CD14-positive monocyte (primary cell): ENCODE measurements around the gene CLIC3. TPM values are rescaled to one million over a fixed set of nuclear protein-coding genes. Genes with fewer than 3 reads are reported as not detected.

Experiments
- DNase-seq, 3 donors: peaks; one replicate each; pipeline ENCODE4 v3.0.0-alpha.2; 2011 to 2022
- H2AFZ ChIP-seq: 2 replicates; pipeline ENCODE4 v1.6.0; 2012; ENCODE audit warnings: mild to moderate bottlenecking, low read depth, low read length, inconsistent platforms; ENCODE audit not compliant: insufficient read depth, poor library complexity, severe bottlenecking
- H3K27ac ChIP-seq, 2 donors: 1 replicate in 1 of 2; 2 replicates in 1 of 2; pipeline ENCODE4 v1.5.1; 2012 to 2013; ENCODE audit warnings: low read length in 2 of 2, control low read depth in 1 of 2, inconsistent platforms in 1 of 2, low read depth in 1 of 2, mild to moderate bottlenecking in 1 of 2
- H3K27me3 ChIP-seq, 2 donors: one replicate each; pipeline versions ENCODE4 v1.6.0 to v1.6.1; 2011 to 2013; ENCODE audit warnings: low read length in 2 of 2; ENCODE audit not compliant: control insufficient read depth in 2 of 2, insufficient read depth in 2 of 2
- H3K36me3 ChIP-seq, 2 donors: replicated peaks in 1 of 2; 1 replicate in 1 of 2; 2 replicates in 1 of 2; pipeline versions ENCODE4 v1.5.1 to v1.6.1; 2012 to 2013; ENCODE audit warnings: low read length in 2 of 2, control low read depth in 1 of 2, inconsistent platforms in 1 of 2, mild to moderate bottlenecking in 1 of 2; ENCODE audit not compliant: insufficient read depth in 2 of 2, control insufficient read depth in 1 of 2
- H3K4me1 ChIP-seq, 2 donors: 1 replicate in 1 of 2; 2 replicates in 1 of 2; pipeline versions ENCODE4 v1.5.1 to v1.6.1; 2012 to 2013; ENCODE audit warnings: low read length in 2 of 2, control low read depth in 1 of 2, inconsistent platforms in 1 of 2, mild to moderate bottlenecking in 1 of 2, moderate library complexity in 1 of 2; ENCODE audit not compliant: insufficient read depth in 2 of 2, control insufficient read depth in 1 of 2
- H3K4me2 ChIP-seq: replicated peaks from 2 replicates; pipeline ENCODE3; 2012; ENCODE audit warnings: low read length, moderate library complexity, mild to moderate bottlenecking; ENCODE audit not compliant: poor library complexity, severe bottlenecking; ENCODE audit errors: extremely low read depth
- H3K4me3 ChIP-seq, 3 experiments: fragments of 200-600 bp in 1 of 3; sonication (generic) in 1 of 3; replicated peaks in 1 of 3; 1 replicate in 2 of 3; 2 replicates in 1 of 3; pipeline ENCODE4 v1.5.1; 2011 to 2013; ENCODE audit warnings: low read length in 3 of 3, mild to moderate bottlenecking in 3 of 3, control low read depth in 2 of 3, low read depth in 2 of 3, inconsistent platforms in 1 of 3, moderate library complexity in 1 of 3
- H3K79me2 ChIP-seq: 2 replicates; pipeline ENCODE4 v1.6.0; 2012; ENCODE audit warnings: mild to moderate bottlenecking, control low read depth, inconsistent platforms, low read length, moderate library complexity; ENCODE audit not compliant: insufficient read depth
- H3K9ac ChIP-seq: 2 replicates; pipeline ENCODE4 v1.6.0; 2017; ENCODE audit warnings: low read length, mild to moderate bottlenecking; ENCODE audit not compliant: insufficient read depth, poor library complexity, severe bottlenecking
- H3K9me3 ChIP-seq, 2 donors: replicated peaks in 1 of 2; 1 replicate in 1 of 2; 2 replicates in 1 of 2; pipeline versions ENCODE4 v1.5.1 to v1.6.1; 2012 to 2013; ENCODE audit warnings: low read length in 2 of 2, control low read depth in 1 of 2; ENCODE audit not compliant: control insufficient read depth in 1 of 2, insufficient read depth in 1 of 2
- H4K20me1 ChIP-seq: 2 replicates; pipeline ENCODE4 v1.6.0; 2012; ENCODE audit warnings: mild to moderate bottlenecking, low read length, control low read depth, moderate library complexity; ENCODE audit not compliant: insufficient read depth
- H3K27ac Mint-ChIP-seq, 7 donors: one replicate each; pipeline ENCODE4 v1.8.0; 2020; ENCODE audit warnings: mild to moderate bottlenecking in 7 of 7, mixed read lengths in 7 of 7, moderate library complexity in 6 of 7, inconsistent platforms in 2 of 7
- H3K27me3 Mint-ChIP-seq, 3 donors: one replicate each; pipeline ENCODE4 v1.8.0; 2021 to 2022; ENCODE audit warnings: low read depth in 3 of 3, mild to moderate bottlenecking in 3 of 3, mixed read lengths in 3 of 3, moderate library complexity in 3 of 3, inconsistent platforms in 1 of 3
- H3K36me3 Mint-ChIP-seq, 2 donors: one replicate each; pipeline ENCODE4 v1.8.0; 2020; ENCODE audit warnings: mixed read lengths in 2 of 2, inconsistent platforms in 1 of 2, mild to moderate bottlenecking in 1 of 2
- H3K4me1 Mint-ChIP-seq: one replicate; pipeline ENCODE4 v1.8.0; 2020; ENCODE audit warnings: mild to moderate bottlenecking, mixed read lengths
- H3K4me3 Mint-ChIP-seq, 2 donors: one replicate each; pipeline ENCODE4 v1.8.0; 2020; ENCODE audit warnings: mild to moderate bottlenecking in 2 of 2, mixed read lengths in 2 of 2, moderate library complexity in 1 of 2
- H3K9me3 Mint-ChIP-seq, 7 donors: one replicate each; pipeline ENCODE4 v1.8.0; 2020 to 2022; ENCODE audit warnings: mixed read lengths in 7 of 7, mild to moderate bottlenecking in 6 of 7, moderate library complexity in 6 of 7, inconsistent platforms in 2 of 7
- CTCF ChIP-seq: fragments of 200-600 bp; IDR thresholded peaks from one replicate; pipeline ENCODE4 v1.8.0; 2022; ENCODE audit warnings: antibody characterized with exemption, mild to moderate bottlenecking
- WGBS: methylation state at CpG from one replicate; pipeline ENCODE4 v1.1.5; 2013; ENCODE audit warnings: missing lambda C conversion rate; ENCODE audit not compliant: insufficient coverage; 5-methylcytosine and 5-hydroxymethylcytosine counted together
- intact Hi-C, 2 donors: fragments of 100-400 bp; cut with micrococcal nuclease; formaldehyde crosslinking; loops; one replicate each; pipeline versions ENCODE4 v1.15.0 to v1.15.1; 2023
- polyA plus RNA-seq, 3 donors: library from polyadenylated mRNA; depleted of rRNA in 1 of 3; unstranded in 2 of 3; stranded (reverse) in 1 of 3; fragments of 300-500 nt in 2 of 3; fragments of >200 nt in 1 of 3; fragmentation: Illumina TruSeq in 2 of 3; gene quantifications; 1 replicate in 2 of 3; 2 replicates in 1 of 3; pipeline ENCODE4 v1.2.3, GENCODE V29; 2012 to 2021

Gene CLIC3
- polyA plus RNA-seq, 3 donors, result 0.29 to 0.51 TPM; not detected in 1

- Mint-ChIP-seq H3K27me3 (peaks cover 0 to 6% (median 4%) of the 10 kb centered on the region in 3 donors), H3K36me3 (peaks cover 16 to 27% of the 10 kb centered on the region in 2 donors), H3K27ac (peak overlapping the region in 1 of 7 donors; percentile 71), H3K4me3 (no peak overlapping the region), H3K9me3 (no peaks in the 10 kb centered on the region), H3K4me1 (peaks cover 15% of the 10 kb centered on the region)
- H3K4me1 ChIP-seq, result peaks cover 24 to 38% of the 10 kb centered on the region in 2 donors
- H3K9me3 ChIP-seq, result no peaks in the 10 kb centered on the region
- no peak for TF ChIP-seq CTCF
- no peak overlapping the region for H3K4me2 ChIP-seq
- peaks cover 25 to 27% of the 10 kb centered on the region in 2 donors for H3K36me3 ChIP-seq
- no peak overlapping the region for H2AFZ ChIP-seq
- no peak for DNase-seq
- peaks cover 33% of the 10 kb centered on the region for H4K20me1 ChIP-seq
- intact Hi-C loops, result loop anchor here (2.0 to 10.0 kb wide), 4 partner anchors 59 to 141 kb away; partner anchors contain the start of genes AJM1 (in 1 of the 2), FUT7 (in 1 of the 2), PHPT1 (in 1 of the 2) and RABL6 (in 1 of the 2)
- no peak overlapping the region for H3K9ac ChIP-seq
- no peaks in the 10 kb centered on the region for H3K27me3 ChIP-seq
- WGBS, result 81% methylated on average over 18 of the region's 30 CpGs
- H3K79me2 ChIP-seq, result peaks cover 20% of the 10 kb centered on the region
- no peak overlapping the region for H3K4me3 ChIP-seq
- H3K27ac ChIP-seq, result no peak overlapping the region
These were observed 50.8 kb downstream of the CLIC3 start for GRCh38 chr9:136945333-136946227.

Other genes starting within 250 kb of the CLIC3 start
- gene LCN6, start 248.0 kb downstream of the CLIC3 start, polyA plus RNA-seq, result not detected
- gene LCN8, start 238.3 kb downstream of the CLIC3 start, polyA plus RNA-seq, result under 1 TPM in 1 of 3 donors, not detected in 2; 0.27 TPM
- gene LCN15, start 232.1 kb downstream of the CLIC3 start, polyA plus RNA-seq, result not detected
- gene TMEM141, start 205.2 kb downstream of the CLIC3 start, polyA plus RNA-seq, result 10 to 100 TPM; 33.1 to 47.2 (median 39.2) TPM
- gene CCDC183, start 200.2 kb downstream of the CLIC3 start, polyA plus RNA-seq, result 1 to 10 TPM in 1 of 3 donors, under 1 TPM in 1, not detected in 1; 0.54 to 2.1 TPM
- 10 to 100 TPM in 1 of 3 donors, 1 to 10 TPM in 2; 6.7 to 30.9 (median 8.1) TPM for gene RABL6, start 188.6 kb downstream of the CLIC3 start, polyA plus RNA-seq
- gene AJM1, start 154.1 kb downstream of the CLIC3 start, polyA plus RNA-seq, result 1 to 10 TPM in 1 of 3 donors, under 1 TPM in 2; 0.10 to 2.0 (median 0.18) TPM
- gene PHPT1, start 147.2 kb downstream of the CLIC3 start, polyA plus RNA-seq, result 100 to 1,000 TPM in 1 of 3 donors, 10 to 100 TPM in 2; 70.0 to 163 (median 94.3) TPM
- gene MAMDC4, start 144.2 kb downstream of the CLIC3 start, polyA plus RNA-seq, result 1 to 10 TPM in 1 of 3 donors, under 1 TPM in 1, not detected in 1; 0.07 to 5.2 TPM
- 100 to 1,000 TPM; 245 to 407 (median 264) TPM for gene EDF1, start 130.3 kb downstream of the CLIC3 start, polyA plus RNA-seq
- 1 to 10 TPM; 1.6 to 6.1 (median 2.0) TPM for gene TRAF2, start 110.1 kb downstream of the CLIC3 start, polyA plus RNA-seq
- gene FBXW5, start 51.8 kb downstream of the CLIC3 start, polyA plus RNA-seq, result 100 to 1,000 TPM in 1 of 3 donors, 10 to 100 TPM in 2; 85.3 to 117 (median 92.7) TPM
- under 1 TPM in 2 of 3 donors, not detected in 1; 0.55 to 0.72 TPM for gene C8G, start 51.3 kb downstream of the CLIC3 start, polyA plus RNA-seq
- under 1 TPM in 1 of 3 donors, not detected in 2; 0.29 TPM for gene LCN12, start 44.3 kb downstream of the CLIC3 start, polyA plus RNA-seq
- gene PTGDS, start 19.1 kb downstream of the CLIC3 start, polyA plus RNA-seq, result 1 to 10 TPM in 1 of 3 donors, under 1 TPM in 1, not detected in 1; 0.34 to 1.5 TPM
- gene LCNL1, start 13.6 kb downstream of the CLIC3 start, polyA plus RNA-seq, result under 1 TPM in 1 of 3 donors, not detected in 2; 0.04 TPM
- 10 to 100 TPM; 35.3 to 92.9 (median 40.7) TPM for gene PAXX, start 4.1 kb downstream of the CLIC3 start, polyA plus RNA-seq
- 10 to 100 TPM in 1 of 3 donors, under 1 TPM in 2; 0.18 to 30.7 (median 0.40) TPM for gene ABCA2, start 31.7 kb upstream of the CLIC3 start, polyA plus RNA-seq
- 10 to 100 TPM in 2 of 3 donors, 1 to 10 TPM in 1; 6.1 to 13.4 (median 10.5) TPM for gene FUT7, start 35.5 kb upstream of the CLIC3 start, polyA plus RNA-seq
- gene NPDC1, start 49.6 kb upstream of the CLIC3 start, polyA plus RNA-seq, result 1 to 10 TPM in 1 of 3 donors, under 1 TPM in 1, not detected in 1; 0.51 to 2.7 TPM
- not detected for gene ENTPD2, start 57.5 kb upstream of the CLIC3 start, polyA plus RNA-seq
- 1 to 10 TPM in 2 of 3 donors, under 1 TPM in 1; 0.03 to 3.1 (median 1.7) TPM for gene SAPCD2, start 74.0 kb upstream of the CLIC3 start, polyA plus RNA-seq
- gene UAP1L1, start 80.9 kb upstream of the CLIC3 start, polyA plus RNA-seq, result 10 to 100 TPM in 2 of 3 donors, 1 to 10 TPM in 1; 5.7 to 16.7 (median 14.8) TPM
- 10 to 100 TPM; 29.3 to 38.2 (median 33.3) TPM for gene MAN1B1, start 90.4 kb upstream of the CLIC3 start, polyA plus RNA-seq
- 100 to 1,000 TPM in 2 of 3 donors, 10 to 100 TPM in 1; 68.3 to 287 (median 150) TPM for gene DPP7, start 118.2 kb upstream of the CLIC3 start, polyA plus RNA-seq
- not detected for gene GRIN1, start 142.6 kb upstream of the CLIC3 start, polyA plus RNA-seq
- gene LRRC26, start 173.5 kb upstream of the CLIC3 start, polyA plus RNA-seq, result not detected
- not detected for gene TMEM210, start 175.5 kb upstream of the CLIC3 start, polyA plus RNA-seq
- gene ANAPC2, start 192.0 kb upstream of the CLIC3 start, polyA plus RNA-seq, result 10 to 100 TPM in 1 of 3 donors, 1 to 10 TPM in 2; 1.9 to 76.8 (median 2.0) TPM
- 100 to 1,000 TPM in 1 of 3 donors, 10 to 100 TPM in 2; 87.0 to 118 (median 98.3) TPM for gene SSNA1, start 192.1 kb upstream of the CLIC3 start, polyA plus RNA-seq
- gene TPRN, start 204.2 kb upstream of the CLIC3 start, polyA plus RNA-seq, result 1 to 10 TPM in 1 of 3 donors, under 1 TPM in 2; 0.30 to 4.6 (median 0.46) TPM
- gene TMEM203, start 209.1 kb upstream of the CLIC3 start, polyA plus RNA-seq, result 10 to 100 TPM; 13.1 to 88.1 (median 76.1) TPM
- 10 to 100 TPM in 1 of 3 donors, 1 to 10 TPM in 2; 4.4 to 26.9 (median 5.2) TPM for gene NDOR1, start 209.1 kb upstream of the CLIC3 start, polyA plus RNA-seq
- gene RNF208, start 225.7 kb upstream of the CLIC3 start, polyA plus RNA-seq, result 1 to 10 TPM in 1 of 3 donors, not detected in 2; 1.5 TPM
- under 1 TPM in 1 of 3 donors, not detected in 2; 0.17 TPM for gene CYSRT1, start 228.6 kb upstream of the CLIC3 start, polyA plus RNA-seq
- gene RNF224, start 230.9 kb upstream of the CLIC3 start, polyA plus RNA-seq, result not detected
- not detected for gene SLC34A3, start 234.3 kb upstream of the CLIC3 start, polyA plus RNA-seq
- gene TUBB4B, start 244.7 kb upstream of the CLIC3 start, polyA plus RNA-seq, result 100 to 1,000 TPM in 1 of 3 donors, 10 to 100 TPM in 2; 58.1 to 284 (median 70.8) TPM